Mucosa of gallbladder (tissue), 1 donor: ENCODE data around the gene AGPAT4. TPM values are rescaled to one million over a fixed set of nuclear protein-coding genes. Genes with fewer than 3 reads are reported as not detected.
"Not testable (repeated sequence)": the region's sequence is repeated elsewhere in the genome, so short reads cannot be mapped to it uniquely, and the experiment has no call there.

Experiments used
- DNase-seq: peaks from one replicate; pipeline ENCODE4 v3.0.0-alpha.2; 2020; ENCODE audit warnings: low spot score
- total RNA-seq: library from RNA; stranded (reverse); gene quantifications from one replicate; pipeline ENCODE4 v1.2.1, GENCODE V29; 2021
- donor health status: DM: no; HTN: no; CAD: no.

Gene AGPAT4
- total RNA-seq, 1 donor from 2014 or later = 15.4 TPM

DNA sequence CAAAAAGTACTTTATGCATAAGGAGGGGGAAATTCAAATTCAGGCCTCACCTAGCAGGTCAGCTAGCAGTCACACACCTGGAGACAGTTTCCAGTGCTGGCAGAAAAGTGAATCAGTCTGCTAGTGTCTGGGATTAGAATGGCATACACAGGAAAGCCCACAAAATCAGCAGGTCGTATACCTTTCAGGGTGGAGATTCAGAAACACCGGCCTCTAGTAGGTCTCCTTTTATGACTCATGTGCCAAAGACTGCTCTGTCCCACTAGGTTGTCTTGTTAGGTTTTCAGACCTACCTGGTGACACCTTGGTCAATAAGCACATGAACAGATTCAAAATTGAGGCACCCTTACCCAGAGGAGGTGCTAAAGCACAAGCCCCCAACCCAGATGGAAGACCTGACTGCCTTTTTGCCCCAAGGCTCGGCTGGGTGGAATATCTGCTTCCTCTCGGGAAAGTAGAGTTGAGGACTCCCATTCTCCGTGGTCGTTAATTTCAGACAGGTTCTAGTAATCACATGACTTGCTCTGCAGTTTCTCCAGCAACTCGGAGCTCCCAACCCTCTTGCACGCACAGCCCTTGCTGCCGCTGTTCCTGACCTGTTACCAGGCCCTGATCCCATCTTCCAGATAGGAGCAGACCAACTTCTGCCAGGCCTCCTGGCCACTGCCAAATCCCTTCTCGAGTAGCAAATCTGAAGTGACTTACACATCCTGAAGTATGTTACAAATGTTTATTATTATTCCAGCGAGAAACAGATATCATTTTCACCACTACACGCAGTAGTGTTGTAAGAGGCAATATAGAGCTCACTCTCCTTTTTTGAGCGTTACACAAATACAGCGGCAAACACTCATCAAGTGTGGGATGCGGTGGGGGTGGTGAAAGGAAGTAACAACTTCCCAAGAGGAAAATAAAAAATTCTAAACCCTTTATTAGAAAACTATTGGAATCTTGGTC lies 46.6 kb downstream of the AGPAT4 start:
- DNase-seq = no peak

DNA sequence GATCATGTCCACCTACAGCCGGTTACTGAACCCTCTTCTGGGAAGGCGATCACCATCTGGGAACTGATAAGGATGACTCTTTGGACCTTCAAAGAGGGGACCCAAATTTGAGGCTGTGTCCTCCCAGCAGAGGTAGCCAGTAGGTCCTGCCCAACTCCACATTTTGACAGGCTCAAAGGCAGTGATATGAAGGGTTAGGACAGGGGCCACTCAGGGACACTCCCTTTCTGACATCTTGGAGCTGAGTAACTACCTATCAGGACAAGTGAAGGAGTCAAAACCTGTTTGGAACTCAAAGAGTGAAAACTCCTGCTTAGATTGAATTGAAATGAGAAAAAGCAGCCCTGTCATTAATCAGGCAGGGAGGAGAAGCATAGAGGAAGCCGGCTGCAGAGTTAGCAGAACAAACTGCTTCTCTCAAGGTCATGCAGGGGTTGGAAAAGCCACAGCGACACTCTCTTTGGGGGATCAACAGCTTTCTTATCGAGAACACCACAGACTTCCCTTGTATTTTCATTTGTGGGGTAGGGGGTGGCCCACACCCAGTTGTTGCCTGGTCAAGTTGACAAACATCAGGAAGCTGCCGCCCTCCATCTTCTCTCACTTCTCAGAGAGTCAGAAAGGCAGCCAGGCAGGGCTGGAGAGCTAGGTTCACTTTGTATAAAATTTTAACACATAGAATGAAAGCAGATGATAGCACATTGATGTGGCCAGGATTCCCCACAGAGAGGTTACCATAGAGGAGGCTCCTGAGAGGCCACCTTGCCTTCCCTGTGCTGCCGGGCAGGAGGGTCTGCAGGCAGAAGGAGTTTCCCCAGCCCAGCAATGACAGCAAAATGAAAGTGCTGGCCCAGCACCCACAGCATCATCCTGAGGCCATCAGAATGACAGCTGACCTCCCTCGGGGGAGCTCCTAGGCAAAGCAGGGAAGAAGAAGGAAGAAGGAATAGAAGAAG lies 47.6 kb downstream of the AGPAT4 start:
- DNase-seq = no peak

DNA sequence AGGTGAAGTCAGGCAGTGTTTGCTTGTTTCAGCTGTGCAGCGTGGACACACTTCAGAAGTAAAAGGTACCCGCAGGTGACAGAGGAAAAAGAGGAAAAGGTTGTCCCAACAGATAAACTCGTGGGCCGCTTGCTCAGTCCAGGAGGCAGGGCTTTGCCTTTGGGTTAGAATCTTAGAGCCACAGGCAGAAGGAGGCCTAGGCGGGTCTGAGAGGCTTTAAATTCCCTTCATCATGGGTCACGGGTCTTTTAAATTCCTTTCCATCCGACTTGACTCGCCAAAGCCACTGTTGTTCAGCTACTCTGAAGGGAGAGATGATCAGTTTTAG lies 48.2 kb downstream of the AGPAT4 start:
- no peak for DNase-seq

DNA sequence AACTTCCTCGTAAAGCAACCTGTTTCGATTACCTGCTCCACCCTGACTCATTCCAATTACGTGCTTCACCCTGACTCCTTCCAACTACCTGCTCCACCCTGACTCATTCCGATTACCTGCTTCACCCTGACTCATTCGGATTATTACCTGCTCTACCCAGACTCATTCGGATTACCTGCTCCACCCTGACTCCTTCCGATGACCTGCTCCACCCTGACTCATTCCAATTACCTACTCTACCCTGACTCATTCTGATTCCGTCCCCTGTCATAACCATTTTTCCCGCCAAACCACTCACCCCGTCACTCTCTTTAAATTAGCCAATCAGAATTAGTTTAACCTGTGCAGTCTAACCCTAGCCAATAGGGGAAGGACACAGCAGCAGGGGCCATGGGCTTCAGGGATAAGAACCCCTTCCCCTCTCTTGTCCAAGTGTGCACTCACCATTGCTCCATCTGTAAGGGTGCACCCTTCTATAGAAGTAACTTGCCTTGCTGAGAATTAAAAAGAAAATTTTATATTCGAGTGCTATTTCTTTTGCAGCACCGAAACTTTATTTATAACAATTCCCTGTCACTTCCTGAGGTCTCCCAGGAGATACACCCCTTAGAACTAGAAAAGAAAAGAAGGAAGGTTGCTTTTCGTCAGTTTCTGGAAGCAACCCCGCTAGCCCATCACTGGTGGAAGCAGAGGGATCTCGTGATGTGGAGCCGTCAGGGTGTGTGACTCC lies 48.7 kb downstream of the AGPAT4 start:
- DNase-seq = not testable (repeated sequence)

DNA sequence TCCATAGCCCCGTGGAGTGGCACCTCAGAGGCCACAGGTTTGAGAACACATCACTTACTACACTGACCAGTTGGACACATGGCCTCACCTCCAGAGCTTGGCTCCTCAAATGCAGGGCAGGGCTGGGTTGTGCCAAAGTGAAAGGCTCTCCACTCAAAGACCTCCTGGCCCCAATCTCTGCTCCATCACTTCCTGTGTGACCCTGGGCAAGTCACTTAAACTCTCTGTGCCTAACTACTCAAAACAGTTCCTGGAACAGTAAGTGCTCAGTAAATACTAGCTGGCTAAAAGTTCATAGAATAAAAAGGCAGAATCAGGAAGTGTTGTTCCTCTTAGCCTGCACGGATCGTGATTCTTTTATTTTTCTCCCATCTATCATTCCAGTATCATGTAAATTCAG lies 50.2 kb downstream of the AGPAT4 start:
- no peak for DNase-seq

DNA sequence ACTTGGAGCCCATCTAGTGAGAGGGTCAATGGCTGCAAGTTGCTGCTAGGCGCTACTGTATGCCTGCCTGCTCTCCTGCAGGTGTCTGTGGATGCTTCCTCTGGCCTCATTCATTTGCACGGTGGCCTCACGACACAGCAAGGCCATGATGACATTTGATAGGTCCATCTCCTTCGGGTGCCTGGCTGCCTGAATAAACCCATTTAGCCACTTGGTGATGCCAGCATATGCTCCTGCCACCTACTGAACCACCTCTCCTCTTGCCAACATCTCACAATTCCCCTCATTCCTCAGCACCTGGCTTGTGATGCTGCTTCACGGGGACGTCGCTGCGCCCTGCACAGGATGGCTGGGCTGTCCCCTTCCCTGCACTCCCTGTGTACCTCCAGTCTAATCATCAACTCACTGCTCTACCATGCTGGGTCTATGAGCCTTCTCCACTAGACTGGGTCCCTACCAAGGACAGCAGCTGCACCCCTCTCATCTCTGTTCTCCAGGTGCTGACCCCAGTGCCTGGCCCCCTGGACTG lies 51.1 kb downstream of the AGPAT4 start:
- DNase-seq = no peak

DNA sequence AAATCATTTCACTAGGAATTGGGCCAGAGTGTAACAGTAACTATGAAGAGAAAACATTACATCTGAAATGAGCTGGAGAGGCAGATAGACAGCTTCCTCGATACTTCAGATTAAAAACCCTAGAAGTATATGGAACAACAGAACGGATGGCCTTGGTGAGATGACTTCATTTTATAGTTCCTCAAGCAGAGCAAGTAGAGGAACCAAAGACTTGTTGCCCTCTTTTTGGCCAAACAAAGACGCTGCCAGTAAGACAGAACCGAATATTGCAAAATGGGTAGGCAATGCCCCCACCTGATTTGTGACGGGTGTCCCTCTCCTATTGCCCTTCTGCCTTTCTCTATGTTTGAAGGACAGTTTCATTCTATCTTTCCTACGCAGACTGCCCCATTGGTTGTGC lies 53.5 kb downstream of the AGPAT4 start:
- DNase-seq = no peak

DNA sequence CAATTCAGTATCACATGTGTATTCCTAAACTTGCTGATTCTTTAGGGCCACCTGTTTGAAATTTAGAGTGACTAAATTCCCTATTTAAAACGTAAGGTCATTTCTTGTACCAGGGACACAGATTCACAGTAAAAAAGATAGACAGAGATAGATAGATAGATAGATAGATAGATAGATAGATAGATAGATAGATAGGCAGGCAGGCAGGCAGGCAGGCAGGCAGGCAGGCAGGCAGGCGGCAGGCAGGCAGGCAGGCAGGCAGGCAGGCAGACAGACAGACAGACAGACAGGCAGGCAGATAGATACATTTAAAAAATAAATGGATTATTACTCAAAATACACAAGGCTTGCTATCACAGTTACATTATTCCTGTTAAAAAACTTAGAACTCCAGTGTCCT lies 54.2 kb downstream of the AGPAT4 start:
- DNase-seq = no peak

DNA sequence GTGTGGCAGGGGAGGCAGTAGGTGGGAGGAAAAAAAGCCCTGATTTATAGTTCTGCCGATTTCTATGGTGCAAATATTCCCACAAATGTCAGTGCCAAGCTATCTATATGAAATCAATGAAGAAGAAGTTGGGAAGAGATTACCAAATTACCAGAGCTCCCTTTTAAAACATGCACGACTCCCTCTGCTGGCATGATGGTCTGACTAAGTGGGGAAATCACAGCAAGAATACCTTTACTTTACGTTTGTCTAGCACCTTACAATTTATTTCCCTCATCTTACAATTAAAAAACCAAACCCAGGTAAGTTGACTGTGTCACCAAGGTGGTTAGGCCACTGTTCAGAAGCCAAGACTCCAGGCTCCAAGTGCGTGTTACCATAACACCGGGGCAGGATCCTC lies 55.6 kb downstream of the AGPAT4 start:
- DNase-seq = no peak

DNA sequence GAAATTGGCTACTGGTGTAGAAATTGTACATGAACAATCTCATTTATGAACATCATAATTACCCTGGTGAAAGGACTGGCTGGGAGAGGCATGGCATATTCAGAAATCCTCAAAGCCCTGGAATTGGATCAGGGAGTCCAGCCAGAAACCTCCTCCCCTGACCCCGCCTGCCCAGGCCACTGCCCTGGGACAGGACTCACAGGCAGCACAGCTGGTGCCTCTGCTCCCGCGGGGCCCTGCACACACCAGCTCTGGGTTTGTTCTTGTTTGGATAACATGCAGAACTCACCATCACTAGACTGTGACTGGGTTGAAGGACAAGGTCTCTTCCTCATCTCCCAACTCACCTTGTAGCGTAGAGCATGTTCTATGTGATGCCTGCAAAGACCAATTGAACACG lies 56.2 kb downstream of the AGPAT4 start:
- no peak for DNase-seq

DNA sequence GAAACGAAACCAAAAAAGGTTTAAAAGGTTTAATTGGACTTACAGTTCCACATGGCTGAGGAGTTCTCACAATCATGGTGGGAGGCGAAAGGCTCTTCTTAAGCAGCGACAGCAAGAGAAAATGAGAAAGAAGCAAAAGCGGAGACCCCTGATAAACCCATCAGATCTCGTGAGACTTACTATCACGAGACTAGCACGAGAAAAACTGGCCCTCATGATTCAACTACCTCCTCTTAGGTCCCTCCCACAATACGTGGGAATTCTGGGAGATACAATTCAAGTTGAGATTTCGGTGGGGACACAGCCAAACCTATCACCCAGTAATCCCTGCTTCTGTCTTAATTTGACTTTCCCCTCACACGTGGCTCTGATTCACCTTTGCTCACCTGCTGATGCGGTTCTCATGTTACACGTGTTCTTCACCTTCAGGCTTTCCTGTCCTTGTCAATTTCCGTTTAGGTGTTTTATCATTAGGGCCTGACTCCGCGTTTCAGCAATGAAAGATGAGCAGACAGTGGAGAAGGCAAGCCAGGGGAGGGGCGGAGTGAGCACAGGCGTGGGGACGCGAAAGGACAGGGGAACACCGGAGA lies 57.1 kb downstream of the AGPAT4 start:
- DNase-seq = no peak

DNA sequence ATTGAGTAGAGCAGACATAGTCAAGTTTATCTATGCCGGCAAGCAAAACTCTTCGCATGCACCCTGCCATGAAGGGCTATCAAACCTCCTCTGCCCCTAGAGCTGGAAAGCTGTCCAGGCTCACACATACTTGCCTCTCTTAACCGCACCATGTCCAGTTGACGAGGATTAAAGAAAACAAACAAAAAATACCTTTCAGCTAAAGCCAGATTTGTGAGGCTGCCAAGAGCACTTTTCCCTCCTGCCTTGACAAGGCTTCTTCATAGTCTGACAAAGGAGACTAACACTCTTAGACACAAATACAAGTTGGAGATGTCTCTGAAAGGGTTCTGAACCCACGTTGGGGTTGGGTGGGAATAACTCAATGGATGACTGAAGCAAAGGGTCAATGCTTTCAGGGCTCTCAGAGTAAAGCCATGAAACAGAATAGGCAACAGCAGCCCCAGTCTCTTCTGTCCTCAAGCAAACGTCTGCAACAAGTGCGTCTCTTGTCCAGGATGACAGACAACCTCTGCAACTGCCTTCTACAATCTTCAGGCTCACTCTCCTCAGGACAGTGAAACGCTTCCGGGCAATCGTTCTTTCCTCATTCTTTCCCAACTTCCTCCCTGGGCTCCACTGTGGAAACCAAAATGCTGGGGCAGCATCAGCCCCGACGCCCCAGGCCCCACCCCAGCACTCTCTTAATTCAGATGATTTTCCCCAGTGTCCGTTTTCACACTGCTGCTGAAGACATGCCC lies 57.8 kb downstream of the AGPAT4 start:
- no peak for DNase-seq

DNA sequence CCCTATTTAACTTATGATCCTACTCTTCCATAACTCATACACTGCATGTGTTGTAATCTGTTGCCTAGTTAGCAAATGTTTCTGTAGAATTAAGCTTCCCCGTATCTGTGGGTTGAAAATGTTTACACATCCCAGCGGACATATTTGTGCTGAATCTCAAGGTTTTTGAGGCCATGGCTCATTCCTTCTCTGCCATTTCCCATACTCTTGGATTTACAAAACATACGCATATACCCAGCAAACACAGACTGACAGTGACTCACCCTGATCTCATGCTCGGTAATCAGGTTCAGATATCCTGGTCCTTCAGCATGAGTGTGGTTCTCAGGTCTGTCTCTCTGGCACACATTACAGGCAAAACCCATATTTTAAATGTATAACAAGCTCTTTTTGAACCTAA lies 58.7 kb downstream of the AGPAT4 start:
- no peak for DNase-seq

DNA sequence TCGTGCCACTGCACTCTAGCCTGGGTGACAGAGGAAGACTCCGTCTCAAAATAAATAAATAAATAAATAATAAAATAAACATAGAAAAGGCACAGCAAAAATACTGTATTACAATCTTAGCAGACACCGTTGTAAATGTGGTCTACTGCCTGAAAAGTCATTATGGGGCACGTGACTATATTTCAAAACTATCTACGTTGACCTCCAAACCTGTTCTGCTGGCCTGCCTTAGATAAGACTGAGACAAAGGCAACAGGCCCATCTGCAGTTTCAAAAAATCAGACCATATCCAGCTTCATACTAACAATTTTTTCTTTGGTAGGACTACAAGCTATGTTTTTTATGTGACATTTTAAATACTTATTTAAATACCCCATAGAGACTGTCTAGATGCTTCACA lies 59.1 kb downstream of the AGPAT4 start:
- DNase-seq = no peak

DNA sequence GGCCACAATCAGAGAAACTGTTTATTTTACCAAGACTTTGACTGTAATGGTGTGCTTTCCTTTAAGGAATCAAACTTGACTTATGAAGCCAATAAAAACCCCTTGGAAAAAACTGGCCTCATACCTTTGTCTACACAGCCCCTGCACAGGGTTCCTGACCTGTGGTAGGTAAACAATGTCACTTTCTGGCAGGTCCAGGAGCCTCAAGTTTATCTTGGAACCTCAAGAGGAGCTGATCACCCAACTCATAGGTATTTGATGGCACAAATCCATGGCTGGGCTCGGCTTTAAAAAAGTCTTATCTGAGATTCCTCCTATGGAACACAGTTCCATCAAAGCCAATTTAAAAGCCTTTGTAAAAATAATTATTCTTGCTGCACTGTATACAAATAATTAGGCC lies 61.0 kb downstream of the AGPAT4 start:
- peak; percentile 45 for DNase-seq

DNA sequence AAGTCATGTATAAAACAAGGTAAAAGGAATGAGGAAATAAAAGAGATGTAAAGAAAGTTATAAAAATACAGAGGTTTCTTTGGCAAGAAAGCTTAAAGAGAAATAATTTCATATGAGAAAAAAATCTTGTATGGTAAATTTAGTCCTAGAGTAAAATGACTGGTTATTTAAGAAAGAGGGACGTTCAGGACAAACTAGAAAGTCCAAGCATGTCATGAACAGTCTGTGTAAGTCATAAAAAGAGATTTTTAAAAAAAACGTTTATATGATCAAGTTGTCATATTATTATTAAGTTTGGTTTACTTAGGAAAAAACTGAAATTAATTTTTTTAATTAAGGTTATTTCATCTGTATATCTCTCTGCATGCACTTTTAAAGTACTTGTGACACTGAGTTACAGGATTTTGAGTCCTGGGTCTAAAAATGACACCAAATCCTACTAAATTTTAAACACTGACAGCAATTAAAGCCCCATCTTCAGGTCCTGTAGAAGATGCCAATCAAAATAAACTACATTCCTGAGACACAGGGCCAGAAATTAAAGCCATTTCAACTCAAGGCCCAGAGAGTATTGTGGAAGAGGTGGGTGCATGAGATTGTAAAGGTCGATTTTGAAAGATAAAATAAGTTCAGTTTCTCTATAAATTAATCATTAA lies 62.4 kb downstream of the AGPAT4 start:
- DNase-seq = no peak

DNA sequence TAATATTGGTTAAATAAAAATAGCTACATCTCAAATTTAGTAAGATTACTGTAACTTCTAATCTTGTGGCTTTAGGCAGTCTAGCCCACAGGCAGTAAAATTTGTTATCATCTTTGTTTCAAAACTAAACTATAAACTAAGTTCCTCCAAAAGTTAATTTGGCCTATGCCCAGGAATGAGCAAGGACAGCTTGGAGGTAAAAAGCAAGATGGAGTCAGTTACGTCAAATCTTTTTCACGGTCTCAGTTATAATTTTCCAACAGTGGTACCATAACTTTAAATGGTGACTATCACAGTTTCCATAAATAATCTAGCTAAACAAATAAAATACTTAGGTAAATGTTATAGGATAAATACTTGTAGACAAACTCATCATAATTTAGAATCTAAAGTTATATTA lies 63.0 kb downstream of the AGPAT4 start:
- DNase-seq = no peak

DNA sequence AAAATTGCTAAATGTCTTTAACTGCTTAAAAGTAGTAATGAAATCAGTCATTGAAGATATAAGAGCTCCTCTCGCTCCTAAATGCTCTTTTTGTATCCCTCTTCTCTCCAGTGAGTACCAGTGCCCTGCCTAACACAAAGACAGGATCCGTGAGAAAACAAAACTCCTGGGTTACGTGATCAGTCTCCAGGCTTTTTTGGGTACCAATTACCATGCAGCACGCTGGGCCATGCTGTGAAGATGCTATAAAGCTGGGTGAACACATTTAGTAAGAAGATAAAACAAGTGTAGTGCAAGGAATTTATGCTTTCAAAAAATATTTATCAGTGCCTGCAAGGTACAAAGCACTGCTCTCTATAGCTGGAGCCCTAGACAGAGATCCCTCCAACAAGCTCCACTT lies 66.7 kb downstream of the AGPAT4 start:
- no peak for DNase-seq

DNA sequence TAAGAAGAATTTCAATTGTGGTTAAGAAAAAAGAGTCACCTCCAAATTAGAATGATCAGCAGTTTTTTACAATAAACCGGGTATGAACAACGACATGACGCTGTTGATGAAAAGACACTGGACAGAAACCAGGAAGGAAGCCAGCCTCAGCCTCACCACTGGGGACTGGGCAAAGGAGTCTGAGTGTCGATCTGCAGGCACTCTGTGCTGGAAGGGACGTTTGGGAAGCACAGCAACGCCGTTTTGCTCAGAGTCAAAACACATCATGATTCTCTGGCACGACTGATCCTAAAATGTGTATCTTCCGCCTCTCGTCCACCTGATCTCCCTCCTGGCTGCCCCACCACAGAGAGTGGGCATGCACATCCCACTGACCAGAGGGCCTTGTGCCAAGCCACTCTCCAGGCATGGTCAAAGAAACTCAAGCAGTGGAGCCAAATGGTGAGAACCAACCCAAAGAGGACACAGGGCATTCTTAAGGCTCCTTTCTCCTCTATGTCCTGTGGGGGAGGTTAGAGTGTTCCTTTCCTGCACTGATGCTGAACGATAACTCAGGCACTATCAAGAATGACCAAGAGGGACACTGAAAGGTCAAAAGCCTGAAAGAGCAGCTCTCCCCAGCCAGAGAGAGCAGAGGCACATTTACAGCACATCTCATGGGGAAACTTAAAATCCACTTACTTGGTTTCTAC lies 68.8 kb downstream of the AGPAT4 start:
- DNase-seq = no peak
